Stomach smooth muscle (tissue), 2 donors: Measurements from ENCODE around the gene ACSL6.

Experiments used
- H3K27ac ChIP-seq: one replicate; pipeline ENCODE4 v1.7.0; 2013; ENCODE audit warnings: mild to moderate bottlenecking, low read length, inconsistent platforms
- H3K27me3 ChIP-seq, 2 donors: one replicate each; pipeline ENCODE4 v1.7.0; 2013; ENCODE audit warnings: low read length in 2 of 2; ENCODE audit not compliant: insufficient read depth in 2 of 2, control insufficient read depth in 1 of 2
- H3K36me3 ChIP-seq, 2 donors: one replicate each; pipeline ENCODE4 v1.7.0; 2013; ENCODE audit warnings: low read length in 2 of 2; ENCODE audit not compliant: control insufficient read depth in 2 of 2, insufficient read depth in 2 of 2
- H3K4me1 ChIP-seq: one replicate; pipeline ENCODE4 v1.7.0; 2013; ENCODE audit warnings: low read length; ENCODE audit not compliant: control insufficient read depth, insufficient read depth
- H3K4me3 ChIP-seq, 2 donors: one replicate each; pipeline ENCODE4 v1.7.0; 2013; ENCODE audit warnings: low read length in 2 of 2
- H3K9ac ChIP-seq, 2 donors: one replicate each; pipeline ENCODE4 v1.7.0; 2013; ENCODE audit warnings: low read length in 2 of 2, mild to moderate bottlenecking in 1 of 2
- H3K9me3 ChIP-seq, 2 donors: one replicate each; pipeline ENCODE4 v1.7.0; 2013; ENCODE audit warnings: low read length in 2 of 2; ENCODE audit not compliant: control insufficient read depth in 2 of 2
- donor health status: healthy.
- donor health status: Pancreatic carcinoma.

Gene ACSL6

GRCh38 chr5:131952301-131952857, 59.1 kb downstream of the ACSL6 start:
- H3K27ac ChIP-seq = no peak overlapping the region
- H3K9me3 ChIP-seq = no peaks in the 10 kb centered on the region
- no peaks in the 10 kb centered on the region for H3K36me3 ChIP-seq
- H3K4me1 ChIP-seq = no peaks in the 10 kb centered on the region
- H3K9ac ChIP-seq = no peak overlapping the region
- no peak overlapping the region for H3K4me3 ChIP-seq
- no peaks in the 10 kb centered on the region for H3K27me3 ChIP-seq

- Histone ChIP-seq H3K27ac (no peak overlapping the region), H3K9ac (no peak overlapping the region), H3K9me3 (no peaks in the 10 kb centered on the region), H3K4me3 (no peak overlapping the region), H3K36me3 (no peaks in the 10 kb centered on the region), H3K4me1 (no peaks in the 10 kb centered on the region), H3K27me3 (no peaks in the 10 kb centered on the region)
These were observed 60.8 kb downstream of the ACSL6 start for GRCh38 chr5:131950706-131951105.

- Histone ChIP-seq H3K9ac (no peak overlapping the region), H3K27ac (no peak overlapping the region), H3K4me1 (no peaks in the 10 kb centered on the region), H3K27me3 (no peaks in the 10 kb centered on the region), H3K36me3 (no peaks in the 10 kb centered on the region), H3K9me3 (no peaks in the 10 kb centered on the region), H3K4me3 (no peak overlapping the region)
These were observed 64.0 kb downstream of the ACSL6 start for GRCh38 chr5:131947445-131947844.

GRCh38 chr5:131945551-131946168, 65.8 kb downstream of the ACSL6 start, which contains the start of gene MEIKIN:
Gene MEIKIN (minus strand): TSS chr5:131945663. CDS start chr5:131945505, 158 bp downstream.
- Histone ChIP-seq H3K4me3 (no peak within 1 kb of the TSS), H3K27me3 (no peaks in the 10 kb centered on the region), H3K4me1 (no peaks in the 10 kb centered on the region), H3K36me3 (no peaks in the 10 kb centered on the region), H3K27ac (no peak within 1 kb of the TSS), H3K9ac (no peak within 1 kb of the TSS), H3K9me3 (no peaks in the 10 kb centered on the region)

- Histone ChIP-seq H3K27me3 (no peaks in the 10 kb centered on the region), H3K9ac (no peak overlapping the region), H3K36me3 (no peaks in the 10 kb centered on the region), H3K27ac (no peak overlapping the region), H3K9me3 (no peaks in the 10 kb centered on the region), H3K4me3 (no peak overlapping the region), H3K4me1 (no peaks in the 10 kb centered on the region)
These were observed 66.5 kb downstream of the ACSL6 start for GRCh38 chr5:131944702-131945550.

GRCh38 chr5:131943916-131944315, 67.5 kb downstream of the ACSL6 start:
- H3K36me3 ChIP-seq = no peaks in the 10 kb centered on the region
- H3K9me3 ChIP-seq = no peaks in the 10 kb centered on the region
- H3K27ac ChIP-seq = no peak overlapping the region
- no peak overlapping the region for H3K9ac ChIP-seq
- no peak overlapping the region for H3K4me3 ChIP-seq
- H3K27me3 ChIP-seq = no peaks in the 10 kb centered on the region
- no peaks in the 10 kb centered on the region for H3K4me1 ChIP-seq

- H3K9me3 ChIP-seq = no peaks in the 10 kb centered on the region
- no peak overlapping the region for H3K27ac ChIP-seq
- no peak overlapping the region for H3K4me3 ChIP-seq
- H3K9ac ChIP-seq = no peak overlapping the region
- H3K27me3 ChIP-seq = no peaks in the 10 kb centered on the region
- H3K4me1 ChIP-seq = no peaks in the 10 kb centered on the region
- no peaks in the 10 kb centered on the region for H3K36me3 ChIP-seq
These were observed 69.4 kb downstream of the ACSL6 start for GRCh38 chr5:131942016-131942415.

- no peak overlapping the region for H3K27ac ChIP-seq
- H3K27me3 ChIP-seq = no peaks in the 10 kb centered on the region
- no peaks in the 10 kb centered on the region for H3K9me3 ChIP-seq
- H3K4me3 ChIP-seq = no peak overlapping the region
- no peak overlapping the region for H3K9ac ChIP-seq
- H3K4me1 ChIP-seq = no peaks in the 10 kb centered on the region
- H3K36me3 ChIP-seq = no peaks in the 10 kb centered on the region
These were observed 71.6 kb downstream of the ACSL6 start for GRCh38 chr5:131939690-131940345.

GRCh38 chr5:131932235-131932634, 79.2 kb downstream of the ACSL6 start:
- peaks cover 6 to 12% of the 10 kb centered on the region in 2 donors for H3K9me3 ChIP-seq
- H3K9ac ChIP-seq = no peak overlapping the region
- no peak overlapping the region for H3K4me3 ChIP-seq
- H3K4me1 ChIP-seq = no peaks in the 10 kb centered on the region
- H3K36me3 ChIP-seq = no peaks in the 10 kb centered on the region
- no peak overlapping the region for H3K27ac ChIP-seq
- H3K27me3 ChIP-seq = no peaks in the 10 kb centered on the region

GRCh38 chr5:131928957-131929356, 82.5 kb downstream of the ACSL6 start:
- no peaks in the 10 kb centered on the region for H3K4me1 ChIP-seq
- H3K9me3 ChIP-seq = peaks cover 6 to 16% of the 10 kb centered on the region in 2 donors
- no peaks in the 10 kb centered on the region for H3K36me3 ChIP-seq
- no peak overlapping the region for H3K27ac ChIP-seq
- H3K27me3 ChIP-seq = no peaks in the 10 kb centered on the region
- no peak overlapping the region for H3K9ac ChIP-seq
- no peak overlapping the region for H3K4me3 ChIP-seq
